ENCODE measurements around the gene POU6F2. TPM values are rescaled to one million over a fixed set of nuclear protein-coding genes. Genes with fewer than 3 reads are reported as not detected.
A peak's percentile ranks its signal among the peaks of the same experiment; 100 is the strongest.

Gene POU6F2
- total and polyA plus RNA-seq, 9 of the 15 experiments (the other 6 are each of a cell fraction or from before 2014, with no cell fraction given), result 0.29 to 1.5 (median 0.96) TPM

DNA sequence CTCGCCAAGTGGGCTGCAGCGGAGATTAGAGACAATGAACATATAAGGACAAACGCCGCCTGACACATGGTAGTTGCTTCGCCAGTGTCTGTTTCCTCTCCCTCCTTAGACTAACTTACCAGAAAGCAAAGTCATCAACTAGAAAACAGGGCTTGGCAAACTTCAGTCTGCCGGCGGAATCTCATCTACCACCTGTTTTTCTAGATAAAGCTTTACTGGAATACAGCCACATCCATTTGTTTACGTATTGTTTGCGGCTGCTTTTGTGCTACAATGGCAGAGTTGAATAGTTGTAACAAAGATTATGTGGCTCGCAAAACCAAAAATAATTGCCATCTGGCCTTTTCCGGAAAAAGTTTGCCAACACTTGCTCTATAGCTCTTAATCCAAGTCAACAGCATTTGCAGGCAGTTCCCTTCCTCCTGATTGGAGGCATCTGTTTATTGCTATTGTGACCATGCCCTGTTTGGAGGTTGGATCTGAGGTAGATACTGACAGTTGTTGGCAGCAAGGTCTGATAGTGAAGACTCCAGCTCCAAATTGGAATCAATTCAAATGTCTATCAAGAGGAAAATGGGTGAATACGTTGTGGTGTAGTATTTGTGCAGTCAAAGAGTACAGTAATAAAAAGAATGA, 260.6 kb downstream of the POU6F2 start (continued):
- TF ChIP-seq SRF (CRISPR knock-in tag; IDR thresholded peaks at IDR 0.05), result peak in 1 of 2 experiments; percentile 83; a peak in 2 of 4 replicates
- TF ChIP-seq, protein P1, sequence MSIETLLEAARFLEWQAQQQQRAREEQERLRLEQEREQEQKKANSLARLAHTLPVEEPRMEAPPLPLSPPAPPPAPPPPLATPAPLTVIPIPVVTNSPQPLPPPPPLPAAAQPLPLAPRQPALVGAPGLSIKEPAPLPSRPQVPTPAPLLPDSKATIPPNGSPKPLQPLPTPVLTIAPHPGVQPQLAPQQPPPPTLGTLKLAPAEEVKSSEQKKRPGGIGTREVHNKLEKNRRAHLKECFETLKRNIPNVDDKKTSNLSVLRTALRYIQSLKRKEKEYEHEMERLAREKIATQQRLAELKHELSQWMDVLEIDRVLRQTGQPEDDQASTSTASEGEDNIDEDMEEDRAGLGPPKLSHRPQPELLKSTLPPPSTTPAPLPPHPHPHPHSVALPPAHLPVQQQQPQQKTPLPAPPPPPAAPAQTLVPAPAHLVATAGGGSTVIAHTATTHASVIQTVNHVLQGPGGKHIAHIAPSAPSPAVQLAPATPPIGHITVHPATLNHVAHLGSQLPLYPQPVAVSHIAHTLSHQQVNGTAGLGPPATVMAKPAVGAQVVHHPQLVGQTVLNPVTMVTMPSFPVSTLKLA (conservative IDR thresholded peaks at IDR 0.05), result no peak
- no peak for TF ChIP-seq PHF21A (IDR thresholded peaks at IDR 0.05; ENCODE audit: borderline replicate concordance, low read depth)
- no peak for TF ChIP-seq ZNF253 (CRISPR knock-in tag; conservative IDR thresholded peaks at IDR 0.05)
- no peak for TF ChIP-seq GATA2 (CRISPR knock-in tag; IDR thresholded peaks at IDR 0.05)
- TF ChIP-seq SOX6 (IDR thresholded peaks at IDR 0.05), result peak; percentile 80
- TF ChIP-seq POLR2A (conservative IDR thresholded peaks at IDR 0.05), result no peak
- TF ChIP-seq, protein P2, sequence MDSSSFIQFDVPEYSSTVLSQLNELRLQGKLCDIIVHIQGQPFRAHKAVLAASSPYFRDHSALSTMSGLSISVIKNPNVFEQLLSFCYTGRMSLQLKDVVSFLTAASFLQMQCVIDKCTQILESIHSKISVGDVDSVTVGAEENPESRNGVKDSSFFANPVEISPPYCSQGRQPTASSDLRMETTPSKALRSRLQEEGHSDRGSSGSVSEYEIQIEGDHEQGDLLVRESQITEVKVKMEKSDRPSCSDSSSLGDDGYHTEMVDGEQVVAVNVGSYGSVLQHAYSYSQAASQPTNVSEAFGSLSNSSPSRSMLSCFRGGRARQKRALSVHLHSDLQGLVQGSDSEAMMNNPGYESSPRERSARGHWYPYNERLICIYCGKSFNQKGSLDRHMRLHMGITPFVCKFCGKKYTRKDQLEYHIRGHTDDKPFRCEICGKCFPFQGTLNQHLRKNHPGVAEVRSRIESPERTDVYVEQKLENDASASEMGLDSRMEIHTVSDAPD (CRISPR knock-in tag; IDR thresholded peaks at IDR 0.05), result no peak
- TF ChIP-seq POLR2H (tag; IDR thresholded peaks at IDR 0.05; ENCODE audit: low read depth), result no peak
- no peak for TF ChIP-seq NR2C1 (IDR thresholded peaks at IDR 0.05)
- TF ChIP-seq NR2C1 (tag; IDR thresholded peaks at IDR 0.05), result no peak
- TF ChIP-seq, protein P3, sequence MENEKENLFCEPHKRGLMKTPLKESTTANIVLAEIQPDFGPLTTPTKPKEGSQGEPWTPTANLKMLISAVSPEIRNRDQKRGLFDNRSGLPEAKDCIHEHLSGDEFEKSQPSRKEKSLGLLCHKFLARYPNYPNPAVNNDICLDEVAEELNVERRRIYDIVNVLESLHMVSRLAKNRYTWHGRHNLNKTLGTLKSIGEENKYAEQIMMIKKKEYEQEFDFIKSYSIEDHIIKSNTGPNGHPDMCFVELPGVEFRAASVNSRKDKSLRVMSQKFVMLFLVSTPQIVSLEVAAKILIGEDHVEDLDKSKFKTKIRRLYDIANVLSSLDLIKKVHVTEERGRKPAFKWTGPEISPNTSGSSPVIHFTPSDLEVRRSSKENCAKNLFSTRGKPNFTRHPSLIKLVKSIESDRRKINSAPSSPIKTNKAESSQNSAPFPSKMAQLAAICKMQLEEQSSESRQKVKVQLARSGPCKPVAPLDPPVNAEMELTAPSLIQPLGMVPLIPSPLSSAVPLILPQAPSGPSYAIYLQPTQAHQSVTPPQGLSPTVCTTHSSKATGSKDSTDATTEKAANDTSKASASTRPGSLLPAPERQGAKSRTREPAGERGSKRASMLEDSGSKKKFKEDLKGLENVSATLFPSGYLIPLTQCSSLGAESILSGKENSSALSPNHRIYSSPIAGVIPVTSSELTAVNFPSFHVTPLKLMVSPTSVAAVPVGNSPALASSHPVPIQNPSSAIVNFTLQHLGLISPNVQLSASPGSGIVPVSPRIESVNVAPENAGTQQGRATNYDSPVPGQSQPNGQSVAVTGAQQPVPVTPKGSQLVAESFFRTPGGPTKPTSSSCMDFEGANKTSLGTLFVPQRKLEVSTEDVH (IDR thresholded peaks at IDR 0.05; ENCODE audit: low read depth, partially characterized antibody), result no peak
- TF ChIP-seq ZNF212 (CRISPR knock-in tag; IDR thresholded peaks at IDR 0.05), result no peak
- TF ChIP-seq, protein P4, sequence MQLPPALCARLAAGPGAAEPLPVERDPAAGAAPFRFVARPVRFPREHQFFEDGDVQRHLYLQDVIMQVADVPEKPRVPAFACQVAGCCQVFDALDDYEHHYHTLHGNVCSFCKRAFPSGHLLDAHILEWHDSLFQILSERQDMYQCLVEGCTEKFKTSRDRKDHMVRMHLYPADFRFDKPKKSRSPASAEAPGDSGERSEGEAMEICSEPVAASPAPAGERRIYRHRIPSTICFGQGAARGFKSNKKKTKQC (CRISPR knock-in tag; IDR thresholded peaks at IDR 0.05), result no peak
- peak; percentile 38 for TF ChIP-seq CBFA2T3 (IDR thresholded peaks at IDR 0.05)
- TF ChIP-seq KAT7 (CRISPR knock-in tag; IDR thresholded peaks at IDR 0.05; ENCODE audit: borderline replicate concordance), result no peak
